HG02588 (cell line): ENCODE measurements around the gene NECAB3.
A peak's percentile ranks its signal among the peaks of the same experiment; 100 is the strongest.

ENCODE experiments used
- ATAC-seq: cut with Tn5 transposase; IDR thresholded peaks from one replicate; pipeline ENCODE4 v1.9.1; 2021; ENCODE audit warnings: mild to moderate bottlenecking, moderate library complexity; ENCODE audit not compliant: unreplicated experiment

The NECAB3 gene

GRCh38 chr20:33664762-33665144, 9.5 kb downstream of the NECAB3 start:
- ATAC-seq = no peak

- no peak for ATAC-seq
Observed at GRCh38 chr20:33664085-33664761, 10.0 kb downstream of the NECAB3 start.

GRCh38 chr20:33663161-33664084, 10.8 kb downstream of the NECAB3 start:
- peak; percentile 42 for ATAC-seq

- no peak for ATAC-seq
Observed at GRCh38 chr20:33662172-33662571, 12.1 kb downstream of the NECAB3 start, which contains the start of gene C20orf144. TSS of gene C20orf144 (plus strand) at chr20:33662327. CDS start at chr20:33662346, 19 bp downstream.

GRCh38 chr20:33660685-33661058, 13.6 kb downstream of the NECAB3 start:
- no peak for ATAC-seq

- no peak for ATAC-seq
Observed at GRCh38 chr20:33660035-33660684, 14.1 kb downstream of the NECAB3 start.

- ATAC-seq = no peak
Observed at GRCh38 chr20:33659341-33660034, 14.7 kb downstream of the NECAB3 start.

- no peak for ATAC-seq
Observed at GRCh38 chr20:33658929-33659328, 15.3 kb downstream of the NECAB3 start.

GRCh38 chr20:33658510-33658909, 15.7 kb downstream of the NECAB3 start:
- ATAC-seq = no peak

- no peak for ATAC-seq
Observed at GRCh38 chr20:33657704-33658095, 16.5 kb downstream of the NECAB3 start.

GRCh38 chr20:33656783-33657703, 17.2 kb downstream of the NECAB3 start:
- no peak for ATAC-seq

GRCh38 chr20:33656010-33656782, 18.0 kb downstream of the NECAB3 start:
- ATAC-seq = no peak

- no peak for ATAC-seq
Observed at GRCh38 chr20:33655164-33655563, 19.1 kb downstream of the NECAB3 start.

- ATAC-seq = no peak
Observed at GRCh38 chr20:33654680-33655161, 19.5 kb downstream of the NECAB3 start.

GRCh38 chr20:33653900-33654596, 20.2 kb downstream of the NECAB3 start:
- no peak for ATAC-seq

GRCh38 chr20:33653218-33653899, 20.9 kb downstream of the NECAB3 start:
- no peak for ATAC-seq

- no peak for ATAC-seq
Observed at GRCh38 chr20:33651562-33652048, 22.6 kb downstream of the NECAB3 start.
